Activated CD8-positive, alpha-beta memory T cell treated with anti-CD3 and anti-CD28 coated beads for 1 hour (primary cell): ENCODE data around the gene ABHD17A.

Experiments used
- DNase-seq, 2 donors: peaks; one replicate each; pipeline ENCODE4 v3.0.0-alpha.2; 2020; ENCODE audit warnings: low read depth in 1 of 2; ENCODE audit errors: extremely low read depth in 1 of 2

The ABHD17A gene

DNA sequence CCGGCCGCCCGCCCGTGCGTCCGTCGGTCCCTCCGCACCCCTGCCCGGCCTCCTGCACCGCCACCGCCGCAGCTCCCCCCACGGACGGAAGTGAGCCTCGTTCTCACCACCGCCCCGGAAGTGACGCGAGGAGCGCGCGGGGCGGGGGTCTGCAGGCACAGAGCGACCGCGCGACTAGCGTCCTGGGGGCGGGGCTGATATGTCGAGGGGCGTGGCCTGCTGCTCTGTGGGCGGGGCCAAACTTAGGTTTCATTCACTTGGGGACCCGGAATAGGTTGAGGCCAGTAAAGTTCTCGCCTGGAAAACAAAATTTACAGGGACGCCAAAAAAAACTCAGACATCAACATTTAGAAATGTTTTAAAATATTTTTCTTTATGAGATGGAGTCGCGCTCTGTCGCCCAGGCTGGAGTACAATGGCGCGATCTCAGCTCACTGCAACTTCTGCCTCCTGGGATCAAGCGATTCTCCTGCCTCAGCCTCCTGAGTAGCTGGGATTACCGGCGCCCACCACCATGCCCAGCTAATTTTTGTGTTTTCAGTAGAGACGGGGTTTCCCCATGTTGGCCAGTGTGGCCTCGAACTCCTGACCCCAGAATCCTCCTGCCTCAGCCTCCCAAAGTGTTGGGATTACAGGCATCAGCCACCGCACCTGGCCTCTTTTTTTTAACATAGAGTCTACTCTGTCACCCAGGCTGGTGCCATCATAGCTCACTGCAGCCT, at the start of gene ABHD17A:
Gene ABHD17A (minus strand): TSS at position 99 of the 722 bp plus-strand sequence. CDS start 3,930 bp downstream, outside the sequence.
- peak; percentile 89 to 95 for DNase-seq

DNA sequence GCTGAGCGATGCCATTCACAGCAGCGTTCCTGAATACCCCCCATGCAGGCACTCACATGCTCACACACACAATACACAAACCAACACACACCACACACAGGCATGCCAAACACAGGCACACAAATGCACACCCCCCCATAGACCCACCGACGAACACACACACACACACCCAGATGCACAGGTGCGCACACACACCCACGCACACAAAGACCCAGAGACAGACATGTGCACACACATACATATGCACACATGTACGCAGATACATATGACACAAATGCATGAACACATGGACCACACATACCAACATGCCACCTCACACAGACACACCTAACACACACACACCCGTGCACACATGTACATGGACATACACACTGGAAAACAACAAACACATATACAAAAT, 48.6 kb upstream of the ABHD17A start:
- DNase-seq, result no peak

DNA sequence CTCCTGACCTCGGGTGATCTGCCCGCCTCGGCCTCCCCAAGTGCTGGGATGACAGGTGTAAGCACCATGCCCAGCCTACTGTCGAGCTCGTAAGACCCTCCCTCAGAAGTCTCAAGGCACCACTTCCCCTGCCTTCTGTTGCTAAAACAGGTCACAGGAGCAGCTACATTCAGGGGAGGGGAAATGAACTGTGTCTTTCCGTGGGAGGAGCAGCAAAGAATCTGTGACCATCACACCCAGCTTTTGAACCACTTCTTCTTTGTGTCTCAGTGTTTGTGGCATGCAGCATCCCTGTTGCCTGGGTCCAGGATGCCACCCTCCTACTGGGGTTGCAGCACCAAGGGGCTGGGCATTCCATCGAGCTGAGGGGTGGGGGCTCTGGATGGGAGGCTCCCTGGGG, 47.9 kb upstream of the ABHD17A start:
- no peak for DNase-seq

DNA sequence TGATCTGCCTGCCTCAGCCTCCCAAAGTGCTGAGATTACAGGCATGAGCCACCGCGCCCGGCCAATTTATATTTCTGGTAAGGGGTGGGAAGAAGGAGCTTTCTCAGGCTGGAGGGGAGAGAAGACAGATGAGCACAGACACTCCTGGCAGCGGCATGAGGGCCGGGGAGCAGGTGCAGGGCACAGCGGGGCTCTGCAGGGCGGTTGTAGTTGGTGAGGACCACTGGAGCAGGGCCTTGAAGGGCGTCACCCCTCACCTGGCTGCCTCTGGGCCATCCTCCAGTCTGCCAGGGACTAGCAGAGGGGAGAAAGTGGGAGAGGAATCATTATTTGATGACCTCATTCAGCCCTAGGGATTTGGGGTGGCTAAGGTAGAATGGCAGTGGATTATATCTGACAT, 47.1 kb upstream of the ABHD17A start:
- DNase-seq, result no peak

DNA sequence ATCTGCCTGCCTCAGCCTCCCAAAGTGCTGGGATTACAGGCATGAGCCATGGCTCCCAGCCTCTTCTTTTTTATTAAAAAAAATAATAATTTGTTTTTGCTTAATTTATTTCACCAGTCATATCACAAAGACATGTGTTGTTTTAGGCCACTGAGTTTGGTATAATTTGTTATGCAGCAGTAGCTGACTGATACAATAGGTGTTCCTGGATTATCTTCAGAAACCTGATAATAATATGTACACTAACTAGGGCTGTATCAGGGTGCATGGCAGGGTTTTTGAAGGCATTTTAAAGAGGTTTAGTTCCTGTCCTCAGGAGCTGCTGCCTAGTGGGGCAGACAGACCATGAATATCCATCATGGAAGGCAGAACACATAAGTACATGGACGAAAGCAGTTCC, 46.1 kb upstream of the ABHD17A start:
- no peak for DNase-seq

DNA sequence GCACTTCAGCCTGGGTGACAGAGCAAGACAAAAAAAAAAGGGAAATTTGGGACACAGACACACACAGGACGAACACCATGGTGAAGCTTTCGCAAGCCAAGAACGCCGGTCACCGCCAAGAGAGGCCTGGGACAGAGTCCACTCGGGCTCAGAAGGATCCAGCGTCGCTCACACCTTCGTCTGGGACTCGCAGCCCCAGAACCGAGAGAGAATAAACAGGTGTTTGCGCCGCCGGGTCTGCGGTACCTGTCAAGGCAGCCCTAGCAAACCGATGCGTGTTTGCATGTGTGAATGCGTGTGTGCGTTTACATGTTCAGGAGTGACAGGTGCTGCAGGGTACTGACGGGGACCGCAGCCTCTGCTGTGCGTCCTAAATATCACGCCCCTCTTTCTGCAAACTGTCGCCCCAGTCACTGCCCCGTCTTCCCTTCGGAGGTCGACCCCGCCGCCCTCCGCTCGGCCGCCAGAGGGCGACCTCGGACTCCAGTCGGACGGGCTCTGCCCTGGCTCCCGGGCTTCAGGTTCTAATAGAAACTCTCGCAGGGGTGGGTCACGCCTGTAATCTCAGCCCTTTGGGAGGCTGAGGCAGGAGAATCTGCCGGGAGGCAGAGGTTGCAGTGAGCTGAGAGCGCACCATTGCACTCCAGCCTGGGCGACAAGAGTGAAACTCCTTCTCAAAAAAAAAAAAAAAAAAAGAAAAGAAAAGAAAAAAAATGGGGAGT, 43.9 kb upstream of the ABHD17A start:
- DNase-seq, result peak; percentile 62 to 73

DNA sequence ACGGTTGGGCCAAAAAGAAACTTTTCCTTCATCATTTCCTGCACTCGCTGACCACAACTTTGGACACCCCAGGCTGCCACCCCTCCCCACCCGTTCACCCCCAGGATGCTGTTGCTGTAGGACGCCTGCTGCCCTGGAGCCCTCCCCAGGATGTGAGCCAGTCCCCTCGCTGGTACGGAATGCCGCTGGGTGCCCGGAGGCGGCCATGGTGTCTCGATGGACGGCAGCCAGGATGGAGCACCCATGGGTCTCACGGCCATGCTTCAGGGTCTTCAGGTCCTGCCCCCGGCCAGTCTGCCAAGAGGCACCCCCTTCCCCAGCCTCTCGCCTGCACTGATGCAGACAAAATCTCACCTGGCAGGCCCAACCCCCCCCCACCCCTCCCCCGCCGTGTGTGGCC, 40.2 kb upstream of the ABHD17A start:
- DNase-seq, result no peak

DNA sequence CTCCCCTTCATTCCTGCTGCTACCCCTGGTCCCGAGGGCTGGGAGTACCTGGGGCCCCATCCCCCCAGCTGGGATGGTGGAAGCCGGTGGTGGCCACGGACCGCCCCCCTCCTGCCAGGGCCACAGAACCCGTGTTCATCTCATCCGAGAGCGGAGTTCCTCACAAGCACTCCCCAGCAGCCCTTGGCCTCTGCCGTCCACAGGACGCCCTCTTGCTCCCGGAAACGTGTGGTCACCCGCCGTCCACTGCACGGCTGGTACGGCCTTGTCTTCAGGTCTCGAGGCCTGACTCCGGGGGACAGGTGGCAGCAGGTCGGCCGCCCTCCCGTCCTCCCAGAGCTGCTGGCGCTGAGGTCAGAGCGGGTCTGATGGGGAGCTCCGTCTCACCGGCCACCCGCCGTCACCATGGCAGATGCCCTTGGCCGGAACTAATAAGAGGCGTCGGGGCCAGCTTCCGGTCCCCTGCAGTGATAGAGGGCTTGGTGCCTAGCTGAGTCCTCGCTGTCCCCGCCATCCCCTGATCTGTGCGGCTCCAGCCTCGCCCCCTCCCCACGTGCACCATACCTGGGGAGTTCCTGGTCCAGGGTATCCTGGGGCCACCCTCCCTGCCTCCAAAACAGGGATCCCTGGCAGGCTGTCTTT, 39.1 kb upstream of the ABHD17A start:
- DNase-seq, result no peak

DNA sequence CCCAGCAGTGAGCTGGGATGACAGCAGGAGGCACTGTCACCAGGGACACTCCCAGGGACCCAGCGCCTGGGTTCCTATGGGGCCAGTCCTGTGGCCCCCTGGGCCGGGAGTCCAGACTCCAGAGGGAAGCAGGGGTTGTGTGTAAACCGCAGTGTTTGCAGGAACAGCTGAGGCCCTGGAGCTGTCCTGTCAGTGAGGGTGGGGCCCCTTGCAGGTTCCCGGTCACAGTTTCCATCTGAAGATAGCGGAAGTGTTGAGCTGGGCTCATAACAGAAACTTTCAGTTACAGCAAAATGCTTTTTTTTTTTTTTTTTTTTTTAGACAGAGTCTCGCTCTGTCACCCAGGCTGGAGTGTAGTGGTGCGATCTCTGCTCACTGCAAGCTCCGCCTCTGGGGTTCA, 38.0 kb upstream of the ABHD17A start:
- DNase-seq, result no peak

DNA sequence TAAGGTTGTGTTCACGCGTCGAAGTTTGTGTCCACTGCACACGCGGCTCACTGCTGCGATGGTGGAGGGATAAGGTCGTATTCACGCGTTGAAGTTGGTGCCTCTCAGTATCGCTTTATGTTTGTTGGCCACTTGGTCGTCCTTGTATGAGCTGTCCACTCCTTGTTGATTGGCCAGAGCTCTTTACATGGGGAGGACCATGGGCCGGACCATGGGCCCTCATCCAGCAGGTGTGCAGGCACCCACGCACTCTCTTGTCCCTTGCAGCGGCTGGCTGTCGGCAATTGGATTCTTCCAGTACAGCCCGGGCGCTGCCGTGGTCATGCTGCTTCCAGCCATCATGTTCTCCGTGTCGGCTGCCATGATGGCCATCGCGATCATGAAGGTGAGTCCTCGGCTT, 37.5 kb upstream of the ABHD17A start:
- DNase-seq, result no peak

DNA sequence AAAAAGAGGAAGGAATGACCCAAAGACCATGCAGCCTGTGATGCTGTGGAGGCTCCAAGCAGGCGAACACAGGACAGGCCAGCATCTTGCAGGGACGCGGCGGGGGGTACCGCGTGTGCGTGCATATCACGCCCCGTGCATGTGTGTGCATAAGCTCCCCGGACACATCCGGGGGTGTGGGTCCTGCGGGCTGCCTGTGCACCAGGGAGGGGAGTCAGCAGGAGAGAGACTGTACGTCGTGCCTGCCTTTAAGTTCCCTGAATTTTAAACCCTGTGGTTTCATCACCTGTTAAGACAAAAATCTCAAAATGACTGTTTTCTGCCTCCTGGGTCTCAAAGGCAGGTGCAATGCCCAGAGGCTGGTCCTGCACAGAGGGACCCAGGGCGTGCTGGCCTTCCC, 36.5 kb upstream of the ABHD17A start:
- no peak for DNase-seq

DNA sequence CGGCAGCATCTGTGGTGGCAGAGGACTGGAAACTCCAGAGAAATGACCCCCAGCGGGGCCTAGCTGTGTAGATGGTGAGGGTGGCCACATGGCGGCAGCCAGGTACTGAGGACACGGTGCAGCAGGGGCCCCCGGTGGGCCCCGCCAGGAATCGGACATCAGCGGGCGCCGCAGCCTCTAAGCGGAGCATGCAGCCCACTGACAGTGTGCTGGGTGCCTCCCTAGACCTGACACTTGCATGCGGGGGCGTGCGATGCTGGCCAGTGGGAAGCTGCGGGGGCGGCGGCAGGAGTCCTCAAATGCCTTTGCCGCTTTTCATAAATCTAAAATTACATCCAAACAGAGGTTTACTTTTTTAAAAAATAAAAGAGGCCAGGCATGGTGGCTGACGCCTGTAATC, 36.0 kb upstream of the ABHD17A start:
- DNase-seq, result no peak

DNA sequence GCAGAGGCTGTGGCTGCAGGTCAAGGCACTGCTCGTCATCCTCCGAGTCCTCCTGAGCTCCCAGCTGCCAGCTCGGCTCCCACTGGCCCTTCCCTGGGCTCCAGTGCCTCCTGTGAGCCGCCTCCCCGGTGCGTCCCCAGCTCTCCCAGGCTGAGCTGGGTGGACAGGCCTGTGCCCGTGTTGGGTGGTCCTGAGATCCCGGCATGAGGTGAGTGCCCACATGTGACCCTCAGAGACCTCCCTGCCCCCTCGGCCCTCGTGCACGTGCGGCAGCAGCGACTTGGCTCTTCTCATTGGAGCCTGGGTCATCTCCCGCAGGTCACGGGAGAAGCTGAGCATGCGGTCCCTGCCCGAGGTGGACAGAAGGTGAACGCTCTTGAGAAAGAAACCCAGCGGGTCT, 35.3 kb upstream of the ABHD17A start:
- no peak for DNase-seq

DNA sequence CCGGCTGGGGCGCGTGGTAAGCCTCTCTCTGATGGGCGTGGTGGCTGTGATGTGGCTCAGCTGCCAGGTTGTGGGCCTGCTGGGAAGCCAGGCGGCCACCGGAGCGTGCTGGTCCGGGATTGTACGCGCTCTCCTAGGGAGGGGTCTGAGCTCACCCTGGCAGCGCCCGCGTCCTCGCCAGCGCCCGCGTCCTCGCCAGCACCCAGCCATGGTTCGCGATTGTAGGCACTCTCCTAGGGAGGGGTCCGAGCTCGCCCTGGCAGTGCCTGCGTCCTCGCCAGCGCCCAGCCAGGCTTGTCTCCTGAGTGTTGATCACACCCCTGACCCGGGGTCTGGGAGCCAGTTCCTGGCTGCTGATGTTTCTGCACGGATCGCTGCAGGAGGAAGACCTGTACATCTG, 33.7 kb upstream of the ABHD17A start:
- no peak for DNase-seq

DNA sequence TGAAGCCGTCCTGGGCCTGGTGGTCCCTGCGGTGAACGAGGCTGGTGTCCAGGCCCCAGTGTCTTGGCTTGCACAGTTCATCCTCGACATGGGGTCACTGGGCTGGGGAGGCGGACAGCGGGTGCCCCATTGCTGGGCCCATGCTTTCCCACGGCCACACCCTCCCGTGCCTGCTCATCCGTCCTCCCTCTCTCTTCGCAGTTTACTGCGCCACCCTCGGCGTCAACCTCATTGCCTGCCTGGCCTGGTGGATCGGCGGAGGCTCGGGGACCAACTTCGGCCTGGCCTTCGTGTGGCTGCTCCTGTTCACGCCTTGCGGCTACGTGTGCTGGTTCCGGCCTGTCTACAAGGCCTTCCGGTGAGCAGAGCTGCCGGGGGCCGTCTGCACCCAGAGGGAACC, 32.6 kb upstream of the ABHD17A start:
- no peak for DNase-seq

DNA sequence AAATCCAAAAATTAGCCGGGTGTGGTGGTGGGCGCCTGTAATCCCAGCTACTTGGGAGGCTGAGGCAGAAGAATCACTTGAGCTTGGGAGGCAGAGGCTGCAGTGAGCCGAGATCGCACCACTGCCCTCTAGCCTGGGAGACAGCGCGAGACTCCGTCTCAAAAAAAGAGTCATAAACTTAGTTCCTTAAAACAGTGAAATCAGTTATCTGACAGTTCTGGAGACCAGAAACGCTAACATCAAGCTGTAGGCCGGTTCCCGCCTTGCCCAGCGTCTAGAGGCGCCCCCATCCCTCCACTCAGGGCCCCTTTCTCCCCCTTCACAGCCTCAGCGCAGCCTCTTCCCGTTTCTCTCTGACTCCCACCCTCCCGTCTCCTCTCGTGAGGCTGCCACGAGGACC, 31.9 kb upstream of the ABHD17A start:
- DNase-seq, result no peak

DNA sequence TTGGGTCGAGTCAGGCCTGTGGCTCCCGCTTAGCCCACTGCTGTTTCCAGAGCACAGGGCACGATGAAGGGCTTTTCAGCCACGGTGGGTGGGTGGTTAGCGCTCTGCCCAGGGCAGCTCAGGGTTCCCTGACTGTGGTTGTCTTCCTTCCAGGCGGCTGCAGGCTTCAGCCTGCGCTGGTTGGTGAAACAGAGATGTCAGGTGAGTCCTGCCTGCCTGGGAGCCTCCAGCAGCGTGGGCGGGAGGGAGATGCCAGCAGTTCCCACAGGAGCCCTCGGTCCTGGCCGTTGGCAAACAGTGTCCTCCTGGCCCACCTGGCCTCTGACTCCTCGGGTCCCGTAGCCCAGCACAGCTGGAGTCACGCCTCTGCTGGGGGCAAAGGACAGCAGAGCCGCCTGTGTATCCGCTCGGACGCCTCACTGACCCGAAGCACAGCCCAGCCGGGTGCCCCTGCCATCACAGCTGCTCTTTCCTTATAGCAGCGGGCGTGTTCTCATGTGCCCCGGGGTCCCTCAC, 29.6 kb upstream of the ABHD17A start:
- DNase-seq, result no peak

DNA sequence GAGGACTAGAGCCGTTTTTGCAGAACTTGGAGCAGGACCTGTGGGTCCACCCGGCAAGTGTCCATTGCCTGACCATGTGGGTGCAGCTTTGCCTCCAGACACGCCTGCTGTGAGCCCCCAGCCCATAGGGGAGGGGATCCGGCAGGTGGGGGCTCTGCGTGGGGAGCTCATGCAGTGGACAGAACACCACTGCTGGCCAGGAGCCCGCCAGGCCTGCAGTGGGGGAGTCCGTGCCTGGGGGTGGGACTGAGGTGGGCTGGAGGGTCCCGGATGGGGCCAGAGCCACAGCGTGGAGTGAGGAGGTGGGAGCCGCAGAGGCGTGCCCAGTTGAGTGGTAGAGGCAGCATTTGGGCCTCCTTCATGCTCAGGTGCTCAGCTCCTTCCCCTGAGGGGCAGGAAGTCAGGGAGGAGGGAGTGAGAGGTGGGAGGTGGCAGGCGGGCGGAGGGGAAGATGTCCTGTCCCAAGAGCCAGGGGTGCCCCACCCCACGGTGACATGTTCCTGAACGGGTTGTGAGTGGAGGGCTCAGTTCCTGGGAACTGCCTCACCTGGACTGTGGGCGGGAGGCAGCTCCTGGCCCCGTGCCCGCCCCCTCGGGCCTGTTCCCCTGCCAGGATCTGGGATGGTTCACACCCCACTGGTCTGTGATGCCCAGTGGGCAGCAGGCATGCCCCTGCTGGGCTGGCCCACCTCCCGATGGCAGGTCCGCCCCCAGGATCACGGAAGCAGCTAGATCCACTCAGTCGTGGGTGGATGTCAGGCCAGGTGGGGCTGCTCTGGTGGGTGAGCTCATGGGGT, 28.7 kb upstream of the ABHD17A start:
- DNase-seq, result no peak

DNA sequence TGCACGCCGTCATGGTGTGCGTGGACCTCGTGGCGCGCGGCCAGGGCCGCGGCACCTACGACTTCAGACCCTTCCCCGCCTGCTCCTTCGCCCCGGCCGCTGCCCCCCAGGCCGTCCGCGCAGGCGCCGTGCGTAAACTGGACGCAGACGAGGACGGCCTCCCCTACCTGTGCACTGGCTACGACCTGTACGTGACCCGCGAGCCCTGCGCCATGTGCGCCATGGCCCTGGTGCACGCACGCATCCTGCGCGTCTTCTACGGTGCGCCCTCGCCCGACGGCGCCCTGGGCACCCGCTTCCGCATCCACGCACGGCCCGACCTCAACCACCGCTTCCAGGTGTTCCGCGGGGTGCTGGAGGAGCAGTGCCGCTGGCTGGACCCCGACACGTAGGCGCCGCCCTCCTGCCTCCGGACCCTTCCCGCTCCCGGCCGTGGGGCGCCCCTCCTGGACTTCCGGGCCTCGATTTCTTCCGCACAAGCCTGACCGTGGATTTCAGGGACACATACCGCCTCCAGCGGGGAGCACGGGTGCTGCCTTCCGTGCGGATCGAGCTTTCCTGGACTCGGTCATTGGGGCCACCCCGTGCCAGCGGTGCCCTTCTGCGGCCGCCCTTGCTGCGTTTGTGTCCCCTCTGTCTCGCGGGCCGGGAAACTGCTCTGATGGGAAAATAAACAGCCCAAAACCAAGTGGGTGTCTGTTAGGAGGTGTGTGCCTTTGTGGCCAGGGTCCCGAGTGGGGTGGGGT, 27.6 kb upstream of the ABHD17A start:
- no peak for DNase-seq

DNA sequence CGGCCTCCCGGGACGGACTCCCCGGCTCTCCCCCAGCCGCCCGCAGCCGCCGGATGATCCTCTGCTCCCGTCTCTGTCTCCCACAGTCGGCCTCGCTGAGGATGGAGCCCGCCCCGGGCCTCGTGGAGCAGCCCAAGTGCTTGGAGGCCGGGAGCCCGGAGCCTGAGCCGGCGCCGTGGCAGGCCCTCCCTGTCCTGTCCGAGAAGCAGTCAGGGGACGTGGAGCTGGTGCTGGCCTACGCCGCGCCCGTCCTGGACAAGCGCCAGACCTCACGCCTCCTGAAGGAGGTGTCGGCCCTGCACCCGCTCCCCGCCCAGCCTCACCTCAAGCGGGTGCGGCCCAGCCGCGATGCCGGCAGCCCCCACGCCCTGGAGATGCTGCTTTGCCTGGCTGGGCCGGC, 26.7 kb upstream of the ABHD17A start:
- no peak for DNase-seq
